OCI-M1 (cell line): Measurements from ENCODE around the gene KRTAP9-8.
"Not testable (repeated sequence)": the region's sequence is repeated elsewhere in the genome, so short reads cannot be mapped to it uniquely, and the experiment has no call there.

Experiments
- DNase-seq: peaks from one replicate; lab custom pipeline; 2025; lab: John Stamatoyannopoulos, UW

Gene KRTAP9-8

DNA sequence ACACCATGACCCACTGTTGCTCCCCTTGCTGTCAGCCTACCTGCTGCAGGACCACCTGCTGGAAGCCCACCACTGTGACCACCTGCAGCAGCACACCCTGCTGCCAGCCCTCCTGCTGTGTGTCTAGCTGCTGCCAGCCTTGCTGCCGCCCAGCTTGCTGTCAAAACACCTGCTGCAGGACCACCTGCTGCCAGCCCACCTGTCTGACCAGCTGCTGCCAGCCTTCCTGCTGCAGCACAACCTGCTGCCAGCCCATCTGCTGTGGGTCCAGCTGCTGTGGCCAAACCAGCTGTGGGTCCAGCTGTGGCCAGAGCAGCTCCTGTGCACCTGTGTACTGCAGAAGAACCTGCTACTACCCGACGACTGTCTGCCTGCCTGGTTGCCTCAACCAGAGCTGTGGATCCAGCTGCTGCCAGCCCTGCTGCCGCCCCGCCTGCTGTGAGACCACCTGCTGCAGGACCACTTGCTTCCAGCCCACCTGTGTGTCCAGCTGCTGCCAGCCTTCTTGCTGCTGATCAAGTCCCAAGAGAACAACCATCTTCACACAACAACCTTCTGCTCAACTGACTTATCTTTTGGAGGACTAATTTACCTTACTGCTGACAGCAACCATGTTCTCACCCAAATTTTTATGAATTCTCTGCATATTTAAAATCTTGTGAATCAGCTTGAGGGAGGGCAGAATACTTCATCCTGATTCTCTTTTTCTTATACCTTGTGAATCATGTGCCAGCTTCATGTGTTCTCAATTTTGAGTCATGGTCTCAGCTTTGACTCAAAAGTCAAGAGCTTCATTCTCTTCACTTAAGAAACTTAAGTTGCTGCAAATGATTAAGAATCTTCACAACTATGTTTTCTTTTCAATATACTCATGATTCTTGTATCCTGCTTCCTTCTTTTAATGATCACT is 17.8 kb downstream of the KRTAP9-8 start, which contains the start of gene KRTAP9-9:
KRTAP9-9 (plus strand) TSS at position 4 of the 910 bp plus-strand sequence.
- DNase-seq = not testable (repeated sequence)

DNA sequence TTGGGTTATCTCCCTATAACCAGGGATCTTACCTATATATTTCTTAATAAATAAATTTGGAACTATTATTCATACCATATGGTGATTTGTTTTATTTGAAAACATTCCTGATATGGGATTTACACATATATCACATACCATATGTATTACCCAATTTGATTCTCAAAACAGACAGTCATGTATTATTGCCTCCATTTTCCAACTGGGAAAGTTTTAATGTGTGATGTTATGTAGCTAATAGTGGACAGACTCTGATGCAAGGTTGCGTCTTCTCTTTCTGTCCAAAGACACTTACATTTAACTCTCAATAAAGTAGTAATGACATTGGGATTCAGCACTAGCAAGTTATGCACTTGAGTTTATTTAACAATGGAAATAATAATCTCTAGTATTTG is 18.5 kb downstream of the KRTAP9-8 start:
- no peak for DNase-seq

DNA sequence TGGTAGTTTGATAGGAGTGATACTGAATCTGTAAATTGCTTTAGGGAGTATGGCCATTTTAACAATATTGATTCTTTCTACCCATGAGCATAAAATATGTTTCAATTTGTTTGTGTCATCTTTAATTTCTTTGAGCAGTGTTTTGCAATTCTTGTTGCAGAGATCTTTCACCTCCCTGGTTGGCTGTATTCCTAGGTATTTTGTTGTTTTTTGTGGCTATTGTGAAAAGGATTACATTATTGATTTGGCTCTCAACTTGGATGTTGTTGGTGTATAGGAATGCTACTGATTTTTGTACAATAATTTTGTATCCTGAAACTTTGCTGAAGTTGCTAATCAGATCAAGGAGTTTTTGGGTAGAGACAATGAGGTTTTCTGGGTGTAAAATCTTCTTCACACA is 20.6 kb downstream of the KRTAP9-8 start:
- no peak for DNase-seq

DNA sequence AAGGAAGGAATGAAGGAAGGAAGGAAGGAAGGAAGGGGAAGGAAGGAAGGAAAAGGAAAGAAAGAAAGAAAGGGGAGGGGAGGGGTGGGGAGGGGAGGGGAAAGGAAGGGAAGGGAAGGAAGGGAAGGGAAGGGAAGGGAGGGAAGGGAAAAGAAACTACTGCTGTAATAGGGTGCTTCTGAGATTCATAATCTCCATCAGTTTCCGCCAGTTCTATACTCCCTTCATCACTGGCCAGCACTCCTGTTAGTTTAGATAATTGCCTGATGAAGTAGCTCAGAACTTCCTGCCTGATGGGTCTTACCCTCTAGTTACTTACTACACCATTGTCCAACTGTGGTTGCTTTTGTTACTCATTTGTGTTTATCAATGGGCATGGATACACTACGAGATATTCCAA is 25.4 kb downstream of the KRTAP9-8 start:
- no peak for DNase-seq

DNA sequence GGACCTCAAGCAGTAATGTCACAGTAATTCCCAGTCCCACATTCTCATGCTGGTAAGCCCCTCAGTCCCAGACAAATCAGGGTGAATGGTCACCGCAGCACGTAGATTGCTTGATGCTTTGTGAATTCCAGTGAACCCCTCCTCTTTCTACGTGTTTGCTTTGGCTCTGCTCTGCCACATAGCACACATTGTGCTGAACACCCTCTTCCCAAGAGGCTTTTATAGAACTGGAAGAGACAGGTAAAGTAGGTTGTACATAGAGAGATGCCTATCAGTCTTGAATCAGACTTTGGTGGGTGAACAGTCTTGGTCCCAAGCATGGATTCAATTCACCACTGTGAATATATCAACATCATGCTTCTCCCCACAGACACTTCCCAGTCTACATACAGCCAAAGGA is 26.8 kb downstream of the KRTAP9-8 start:
- no peak for DNase-seq

DNA sequence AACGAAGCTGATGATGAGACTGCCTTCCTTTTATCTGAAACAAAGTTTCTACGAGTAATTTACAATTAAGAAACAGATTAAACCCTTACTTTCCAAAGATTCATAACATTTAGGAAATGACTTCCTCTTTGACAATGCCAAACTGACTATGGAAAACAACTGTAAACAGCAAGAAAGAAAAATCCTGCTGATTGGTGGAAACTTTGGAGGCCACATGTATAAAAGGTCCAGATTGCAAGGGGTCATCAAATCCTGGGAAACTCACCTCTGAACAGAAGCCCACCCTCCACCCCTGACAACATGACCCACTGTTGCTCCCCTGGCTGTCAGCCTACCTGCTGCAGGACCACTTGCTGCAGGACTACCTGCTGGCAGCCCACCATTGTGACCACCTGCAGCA is 27.3 kb downstream of the KRTAP9-8 start, which contains the start of gene KRTAP9-6:
KRTAP9-6 (plus strand) TSS at position 301 of the 400 bp plus-strand sequence; CDS start at position 301, 0 bp downstream.
- no peak for DNase-seq

DNA sequence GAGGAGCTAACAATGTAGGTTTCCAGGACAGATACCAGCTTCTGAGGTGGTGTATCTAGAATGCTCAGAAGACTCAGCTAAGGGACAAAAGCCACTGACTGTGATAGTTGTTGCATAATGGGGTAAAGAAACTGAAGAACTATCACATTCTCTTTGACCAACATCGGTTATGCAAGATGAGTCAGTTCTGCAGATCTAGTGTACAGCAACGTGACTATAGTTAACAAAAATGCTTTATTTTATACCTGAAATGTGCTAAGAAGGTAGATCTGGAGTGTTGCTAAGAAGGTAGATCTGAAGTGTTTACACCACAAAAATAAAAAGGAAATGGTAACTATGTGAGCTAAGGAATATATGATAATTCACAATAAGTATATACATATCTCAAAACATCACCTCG is 29.9 kb downstream of the KRTAP9-8 start:
- no peak for DNase-seq

DNA sequence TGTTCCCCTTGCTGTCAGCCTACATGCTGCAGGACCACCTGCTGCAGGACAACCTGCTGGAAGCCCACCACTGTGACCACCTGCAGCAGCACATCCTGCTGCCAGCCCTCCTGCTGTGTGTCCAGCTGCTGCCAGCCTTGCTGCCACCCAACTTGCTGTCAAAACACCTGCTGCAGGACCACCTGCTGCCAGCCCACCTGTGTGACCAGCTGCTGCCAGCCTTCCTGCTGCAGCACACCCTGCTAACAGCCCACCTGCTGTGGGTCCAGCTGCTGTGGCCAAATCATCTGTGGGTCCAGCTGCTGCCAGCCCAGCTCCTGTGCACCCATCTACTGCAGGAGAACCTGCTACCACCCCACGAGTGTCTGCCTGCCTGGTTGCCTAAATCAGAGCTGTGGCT is 33.5 kb downstream of the KRTAP9-8 start:
- not testable (repeated sequence) for DNase-seq

DNA sequence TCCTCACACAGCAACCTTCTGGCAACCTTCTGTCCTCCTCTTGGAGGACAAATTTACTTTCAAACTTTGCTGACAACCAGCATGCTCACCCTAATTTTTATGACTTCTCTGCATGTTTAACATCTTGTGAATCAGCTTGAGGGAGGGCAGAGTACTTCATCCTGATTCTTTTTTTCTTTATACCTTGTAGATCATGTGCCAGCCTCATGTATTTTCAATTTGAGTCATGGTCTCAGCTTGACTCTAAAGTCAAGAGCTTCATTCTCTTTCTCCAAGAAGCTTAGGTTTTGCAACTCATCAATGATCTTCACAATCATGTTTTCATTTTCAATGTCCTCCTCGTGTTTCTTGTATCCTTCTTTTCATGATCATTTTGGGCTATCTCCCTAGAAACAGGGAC is 34.1 kb downstream of the KRTAP9-8 start:
- no peak for DNase-seq

DNA sequence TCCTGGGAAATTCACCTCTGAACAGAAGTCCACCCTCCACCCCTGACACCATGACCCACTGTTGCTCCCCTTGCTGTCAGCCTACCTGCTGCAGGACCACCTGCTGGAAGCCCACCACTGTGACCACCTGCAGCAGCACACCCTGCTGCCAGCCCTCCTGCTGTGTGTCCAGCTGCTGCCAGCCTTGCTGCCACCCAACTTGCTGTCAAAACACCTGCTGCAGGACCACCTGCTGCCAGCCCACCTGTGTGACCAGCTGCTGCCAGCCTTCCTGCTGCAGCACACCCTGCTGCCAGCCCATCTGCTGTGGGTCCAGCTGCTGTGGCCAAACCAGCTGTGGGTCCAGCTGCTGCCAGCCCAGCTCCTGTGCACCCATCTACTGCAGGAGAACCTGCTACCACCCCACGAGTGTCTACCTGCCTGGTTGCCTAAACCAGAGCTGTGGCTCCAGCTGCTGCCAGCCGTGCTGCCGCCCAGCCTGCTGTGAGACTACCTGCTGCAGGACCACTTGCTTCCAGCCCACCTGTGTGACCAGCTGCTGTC is 37.9 kb downstream of the KRTAP9-8 start, which contains the start of gene KRTAP9-7:
KRTAP9-7 (plus strand) TSS at position 51 of the 543 bp plus-strand sequence; CDS start at position 51, 0 bp downstream.
- not testable (repeated sequence) for DNase-seq

DNA sequence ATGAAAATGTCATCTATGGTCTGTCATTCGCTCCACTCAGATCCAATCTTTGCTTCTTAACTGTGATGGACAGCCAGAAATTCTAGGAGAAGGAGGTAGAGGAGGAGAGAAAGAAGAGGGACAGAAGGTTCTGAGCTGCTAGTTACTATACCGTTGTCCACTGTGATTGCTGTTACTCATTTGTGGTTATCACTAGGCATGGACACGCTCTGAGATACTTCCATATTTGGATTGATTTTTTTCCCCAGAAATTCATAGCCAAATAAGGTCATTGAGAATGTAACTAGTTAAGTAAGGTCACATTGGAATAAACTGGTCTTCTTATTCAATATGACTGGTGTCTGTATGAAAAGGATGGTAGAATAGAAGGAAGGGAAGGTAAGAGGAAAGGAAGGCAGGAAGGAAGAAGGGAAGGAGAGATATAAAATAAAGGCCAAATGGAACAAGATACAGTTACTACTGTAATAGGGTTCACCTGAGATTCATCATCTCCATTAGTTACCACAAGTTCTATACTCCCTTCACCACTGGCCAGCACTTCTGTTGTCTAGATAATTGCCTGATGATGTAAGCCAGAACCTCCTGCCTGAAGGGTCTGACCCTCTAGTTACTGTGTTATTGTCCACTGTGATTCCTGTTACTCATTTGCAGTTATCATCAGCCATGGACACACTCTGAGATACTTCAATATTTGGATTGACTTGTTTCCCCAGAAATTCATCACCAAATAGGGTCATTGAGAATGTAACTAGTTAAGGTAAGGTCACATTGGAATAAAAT is 40.6 kb downstream of the KRTAP9-8 start:
- DNase-seq = no peak

DNA sequence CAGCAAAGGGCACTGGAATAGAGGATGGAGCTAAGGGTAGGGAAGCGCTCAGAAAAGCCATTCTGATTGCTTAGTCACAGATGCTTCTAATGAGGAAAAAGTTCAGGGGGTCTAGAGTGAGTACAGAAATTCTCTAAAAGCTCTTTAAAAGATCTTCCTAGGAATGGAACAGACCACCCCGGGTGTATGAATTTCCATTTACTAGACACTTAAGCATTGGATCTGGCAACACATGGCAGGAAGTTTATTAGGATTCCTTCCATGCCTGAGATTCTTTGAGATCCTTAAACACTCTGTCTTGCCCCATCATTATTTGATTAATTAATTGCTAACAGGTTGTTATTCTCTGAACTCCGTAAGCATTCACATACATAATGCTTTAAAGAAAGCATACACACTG is 46.2 kb downstream of the KRTAP9-8 start:
- no peak for DNase-seq

DNA sequence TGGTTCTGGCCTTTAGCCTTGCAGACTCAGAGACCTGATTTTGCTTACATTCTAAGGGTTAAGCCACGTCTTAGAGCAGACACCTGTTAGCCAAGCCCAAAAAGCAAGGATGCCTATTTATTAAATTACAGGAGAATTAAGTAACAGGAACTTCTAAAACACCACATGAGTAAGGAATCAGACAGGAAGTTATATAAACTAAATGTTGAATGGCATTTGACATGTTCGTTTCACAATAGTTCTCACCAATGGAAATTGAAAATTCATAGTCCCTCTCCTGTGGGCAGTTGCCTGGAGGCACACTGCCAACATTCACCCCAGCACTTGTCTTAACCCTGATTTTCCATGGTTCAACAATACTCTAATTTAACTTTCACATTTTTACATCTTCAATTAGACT is 46.7 kb downstream of the KRTAP9-8 start:
- DNase-seq = no peak

DNA sequence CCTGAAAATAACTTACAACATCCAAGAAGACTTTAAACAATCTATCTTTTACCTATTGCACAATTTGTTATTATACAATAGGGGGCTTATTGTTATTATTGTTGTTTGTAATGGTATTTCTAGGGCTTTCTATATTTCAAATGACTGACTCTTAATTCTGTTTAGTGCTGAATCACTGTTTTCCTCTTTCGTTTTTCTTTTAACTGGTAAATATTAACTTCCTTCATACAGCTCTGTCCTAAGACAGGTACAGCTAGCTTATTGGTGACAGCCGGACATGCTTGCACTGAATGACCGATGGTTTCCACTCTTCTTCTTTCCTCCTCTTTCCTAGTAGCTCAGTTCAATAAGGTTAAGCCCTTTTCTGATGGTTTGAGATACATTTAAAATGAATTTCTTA is 49.3 kb downstream of the KRTAP9-8 start:
- no peak for DNase-seq
